CD4-positive, alpha-beta T cell treated with Interleukin-6 at 100 ng/mL for 8 hours (primary cell): ENCODE measurements around the gene PGPEP1.
"Not testable (repeated sequence)": the region's sequence is repeated elsewhere in the genome, so short reads cannot be mapped to it uniquely, and the experiment has no call there.

Experiments used
- DNase-seq: peaks from one replicate; pipeline ENCODE4 v3.0.0-alpha.2; 2020; ENCODE audit warnings: mixed read lengths, low spot score

The PGPEP1 gene

GRCh38 chr19:18391509-18392075 is 51.2 kb downstream of the PGPEP1 start:
- DNase-seq: no peak

- DNase-seq: no peak
These were observed 52.0 kb downstream of the PGPEP1 start for GRCh38 chr19:18392417-18392816.

GRCh38 chr19:18392926-18393325 is 52.5 kb downstream of the PGPEP1 start:
- no peak for DNase-seq

GRCh38 chr19:18393836-18394235 is 53.4 kb downstream of the PGPEP1 start:
- DNase-seq: no peak

- DNase-seq: no peak
These were observed 56.3 kb downstream of the PGPEP1 start for GRCh38 chr19:18396471-18397241.

- no peak for DNase-seq
These were observed 57.1 kb downstream of the PGPEP1 start, which contains the start of gene LRRC25 for GRCh38 chr19:18397242-18398202. TSS of gene LRRC25 (minus strand) at chr19:18397622. CDS start at chr19:18396963, 659 bp downstream.

- DNase-seq: no peak
These were observed 58.6 kb downstream of the PGPEP1 start for GRCh38 chr19:18399008-18399407.

- no peak for DNase-seq
These were observed 61.2 kb downstream of the PGPEP1 start for GRCh38 chr19:18401580-18402112.

- not testable (repeated sequence) for DNase-seq
These were observed 62.3 kb downstream of the PGPEP1 start for GRCh38 chr19:18402455-18403248.

- not testable (repeated sequence) for DNase-seq
These were observed 65.4 kb downstream of the PGPEP1 start for GRCh38 chr19:18405754-18406153.

- no peak for DNase-seq
These were observed 66.4 kb downstream of the PGPEP1 start for GRCh38 chr19:18406749-18407148.

GRCh38 chr19:18408053-18408476 is 67.7 kb downstream of the PGPEP1 start:
- no peak for DNase-seq

- no peak for DNase-seq
These were observed 72.3 kb downstream of the PGPEP1 start for GRCh38 chr19:18412610-18413239.

- no peak for DNase-seq
These were observed 74.2 kb downstream of the PGPEP1 start for GRCh38 chr19:18414504-18415177.

GRCh38 chr19:18415178-18415867 is 74.9 kb downstream of the PGPEP1 start:
- DNase-seq: no peak

GRCh38 chr19:18416778-18417249 is 76.4 kb downstream of the PGPEP1 start:
- peak; percentile 43 for DNase-seq

GRCh38 chr19:18417250-18418028 is 77.0 kb downstream of the PGPEP1 start:
- no peak for DNase-seq

GRCh38 chr19:18418029-18418482 is 77.7 kb downstream of the PGPEP1 start:
- DNase-seq: no peak
